GM21528 (cell line): ENCODE measurements around the gene SPIRE2.
A peak's percentile ranks its signal among the peaks of the same experiment; 100 is the strongest.
"Not testable (repeated sequence)": the region's sequence is repeated elsewhere in the genome, so short reads cannot be mapped to it uniquely, and the experiment has no call there.

Experiments used
- ATAC-seq: cut with Tn5 transposase; IDR thresholded peaks from one replicate; pipeline ENCODE4 v1.9.1; 2021; ENCODE audit warnings: mild to moderate bottlenecking, moderate library complexity; ENCODE audit not compliant: unreplicated experiment, low FRiP score

Gene SPIRE2

GRCh38 chr16:89808475-89808874 lies 19.8 kb upstream of the SPIRE2 start:
- ATAC-seq: no peak

DNA sequence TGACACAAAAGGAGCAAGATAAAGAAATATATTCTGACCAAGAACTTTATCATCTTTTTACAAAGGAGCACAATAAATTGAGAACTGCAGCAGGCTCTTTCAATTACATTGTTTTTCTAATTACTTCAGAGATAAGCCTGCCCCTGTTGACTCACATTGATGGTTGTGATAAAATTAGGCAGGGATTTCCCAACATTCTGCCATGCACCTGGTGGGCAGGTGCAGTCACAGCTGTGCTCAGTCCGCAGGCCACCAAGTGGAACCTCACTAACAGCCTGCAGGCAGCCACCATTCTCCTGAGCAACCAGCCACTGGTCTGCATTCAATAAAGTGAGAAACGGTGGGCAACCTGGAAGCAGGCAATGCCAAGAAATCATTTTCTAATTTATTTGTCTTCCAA lies 17.0 kb upstream of the SPIRE2 start:
- no peak for ATAC-seq

DNA sequence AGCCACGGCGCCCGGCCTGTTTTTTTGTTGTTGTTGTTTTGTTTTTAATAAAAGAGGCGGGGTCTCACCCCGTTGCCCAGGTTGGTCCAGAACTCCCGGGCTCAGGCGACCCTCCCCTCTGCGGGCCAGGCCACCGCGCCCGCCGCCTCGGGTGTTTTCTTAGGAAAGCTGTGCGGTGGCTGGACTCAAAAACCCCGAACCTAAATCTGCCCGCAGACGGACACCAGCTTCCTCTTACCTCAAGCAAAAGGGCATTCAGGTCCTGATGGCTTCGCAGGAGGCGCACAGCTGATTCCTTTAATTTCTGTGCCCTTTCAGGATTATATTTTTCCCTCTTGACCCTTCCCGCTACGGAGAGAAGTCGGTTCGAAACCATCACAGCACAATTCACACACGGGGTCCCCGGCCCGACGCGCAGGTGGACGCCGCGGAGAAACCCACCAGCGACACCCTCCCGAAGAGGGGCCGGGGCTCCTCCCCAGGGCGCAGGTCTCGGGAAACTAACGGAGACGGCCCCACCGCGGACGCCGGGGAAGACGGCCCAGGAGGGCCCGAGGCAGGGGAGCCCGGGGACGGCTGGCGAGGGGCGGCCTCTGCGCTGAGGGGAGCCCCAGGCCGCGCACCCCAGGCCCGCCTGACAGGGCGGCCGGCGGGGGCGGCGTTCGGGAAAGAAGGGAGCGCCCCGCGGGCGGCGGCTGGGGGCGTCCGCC lies 12.5 kb upstream of the SPIRE2 start:
- ATAC-seq: peak; percentile 45

DNA sequence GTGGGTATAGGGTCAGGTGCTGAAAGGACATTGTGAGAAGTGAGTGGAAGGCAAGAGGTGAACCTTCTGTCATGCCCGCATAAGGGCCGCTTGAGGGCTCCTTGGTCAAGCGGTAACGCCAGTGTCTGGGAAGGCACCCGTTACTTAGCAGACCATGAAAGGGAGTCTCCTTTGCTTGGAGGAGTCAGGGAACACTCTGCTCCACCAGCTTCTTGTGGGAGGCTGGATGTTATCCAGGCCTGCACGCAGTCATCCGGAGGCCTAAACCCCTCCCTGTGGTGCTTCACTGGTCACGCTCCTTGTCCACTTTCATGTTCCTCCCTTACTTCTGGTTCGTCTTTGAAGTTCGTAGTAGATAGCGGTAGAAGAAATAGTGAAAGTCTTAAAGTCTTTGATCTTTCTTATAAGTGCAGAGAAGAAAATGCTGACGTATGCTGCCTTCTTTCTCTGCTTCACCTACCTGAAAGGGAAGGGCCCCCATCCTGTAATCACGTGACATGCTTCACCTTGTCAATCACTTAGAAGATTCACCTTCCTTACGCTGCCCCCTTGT lies 9.3 kb upstream of the SPIRE2 start:
- ATAC-seq: not testable (repeated sequence)

DNA sequence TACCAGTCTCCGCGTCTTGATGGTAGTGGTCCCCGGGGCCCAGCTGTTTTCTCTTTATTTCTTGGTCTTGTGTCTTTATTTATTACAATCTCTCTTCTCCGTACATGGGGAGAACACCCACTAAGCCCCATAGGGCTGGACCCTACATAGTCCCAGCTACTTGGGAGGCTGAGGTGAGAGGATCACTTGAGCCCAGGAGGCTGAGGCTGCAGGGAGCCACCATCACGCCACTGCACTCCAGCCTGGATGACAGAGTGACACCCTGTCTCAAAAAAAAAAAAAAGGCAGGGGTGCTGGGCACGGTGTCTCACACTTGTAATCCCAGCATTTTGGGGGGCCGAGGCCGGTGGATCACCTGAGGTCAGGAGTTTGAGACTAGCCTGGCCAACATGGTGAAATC lies 8.8 kb upstream of the SPIRE2 start:
- ATAC-seq: not testable (repeated sequence)

GRCh38 chr16:89821438-89822187 lies 6.7 kb upstream of the SPIRE2 start:
- ATAC-seq: no peak

- no peak for ATAC-seq
Measured at GRCh38 chr16:89822188-89823086, 5.8 kb upstream of the SPIRE2 start.

GRCh38 chr16:89823087-89823823 lies 5.0 kb upstream of the SPIRE2 start:
- ATAC-seq: no peak

DNA sequence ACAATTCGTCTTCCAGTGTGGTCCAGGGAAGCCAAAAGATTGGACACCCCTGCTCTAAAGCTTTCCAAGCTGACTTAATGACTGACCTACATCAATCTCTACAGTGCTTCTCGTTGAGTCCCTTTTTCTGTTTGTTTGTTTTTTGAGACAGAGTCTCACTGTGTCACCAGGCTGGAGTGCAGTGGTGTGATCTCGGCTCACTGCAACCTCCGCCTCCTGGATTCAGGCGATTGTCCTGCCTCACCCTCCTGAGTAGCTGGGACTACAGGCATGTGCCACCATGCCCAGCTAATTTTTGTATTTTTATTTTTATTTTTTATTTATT lies 4.5 kb upstream of the SPIRE2 start:
- ATAC-seq: not testable (repeated sequence)

DNA sequence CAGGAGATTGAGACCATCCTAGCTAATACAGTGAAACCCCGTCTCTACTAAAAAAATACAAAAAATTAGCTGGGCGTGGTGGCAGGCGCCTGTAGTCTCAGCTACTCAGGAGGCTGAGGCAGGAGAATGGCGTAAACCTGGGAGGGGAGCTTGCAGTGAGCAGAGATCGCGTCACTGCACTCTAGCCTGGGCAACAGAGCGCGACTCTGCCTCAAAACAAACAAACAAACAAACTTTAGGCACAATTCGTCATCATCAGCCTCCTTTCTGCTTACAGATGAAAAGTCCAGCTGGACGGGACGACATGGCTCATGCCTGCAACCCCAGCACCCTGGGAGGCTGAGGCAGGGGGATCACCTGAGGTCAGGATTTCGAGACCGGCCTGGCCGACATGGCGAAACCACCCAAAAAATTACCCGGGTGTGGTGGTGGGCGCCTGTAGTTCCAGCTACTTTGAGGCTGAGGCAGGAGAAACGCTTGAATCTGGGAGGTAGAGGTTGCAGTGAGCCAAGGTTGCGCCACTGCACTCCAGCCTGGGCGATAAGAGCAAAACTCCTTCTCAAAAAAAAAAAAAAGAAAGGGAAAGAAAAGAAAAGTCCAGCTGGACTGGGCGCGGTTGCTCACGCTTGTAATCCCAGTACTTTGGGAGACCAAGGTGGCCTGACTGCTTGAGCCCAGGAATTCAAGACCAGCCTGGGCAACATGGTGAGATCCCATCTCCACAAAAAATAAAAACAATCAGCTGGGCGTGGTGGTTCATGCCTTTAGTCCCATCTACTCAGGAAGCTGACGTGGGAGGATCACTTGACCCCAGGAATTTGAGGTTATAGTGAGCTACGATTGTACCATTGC lies 1.5 kb upstream of the SPIRE2 start:
- no peak for ATAC-seq

DNA sequence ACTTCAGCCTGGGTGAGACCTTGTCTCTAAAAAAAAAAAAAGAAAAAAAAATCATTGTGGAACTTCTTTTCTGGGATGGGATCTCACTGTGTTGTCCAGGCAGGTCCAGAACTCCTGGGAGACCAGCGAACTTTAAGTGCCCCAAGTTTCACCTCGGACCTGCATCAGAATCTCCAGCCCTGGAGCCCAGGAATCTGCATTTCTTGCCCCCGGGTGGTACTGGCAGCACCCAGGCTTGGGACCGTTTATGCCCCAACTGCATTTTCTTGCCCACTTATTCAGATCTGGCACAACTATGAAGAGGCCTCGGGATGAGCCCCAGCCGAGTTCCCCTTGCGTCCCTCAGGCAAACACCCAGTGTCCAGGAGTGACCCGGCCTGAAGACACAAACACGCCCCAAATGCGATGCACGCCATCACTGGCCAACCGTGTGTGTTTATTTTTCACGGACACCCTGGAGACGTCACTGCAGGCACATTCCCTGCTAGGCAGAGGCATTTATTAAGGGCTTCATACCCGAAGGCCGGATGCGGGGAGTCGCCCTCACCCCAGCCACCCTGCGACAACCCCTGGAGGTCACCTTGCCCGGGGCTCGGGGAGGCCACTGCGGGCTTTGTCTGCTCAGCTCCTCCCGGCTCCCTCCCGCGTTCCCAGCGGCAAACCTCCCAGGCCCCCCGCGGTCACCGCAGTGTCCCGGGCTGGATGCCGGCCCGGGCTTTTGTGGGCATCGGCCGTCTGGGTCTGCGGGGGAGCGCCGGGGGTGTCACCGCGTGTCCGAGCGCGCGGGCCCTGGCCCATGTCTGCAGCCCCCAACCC lies 684 bp upstream of the SPIRE2 start:
- no peak for ATAC-seq

- ATAC-seq: no peak
Measured at GRCh38 chr16:89828870-89829629, 775 bp downstream of the SPIRE2 start.

GRCh38 chr16:89829630-89830437 lies 1.6 kb downstream of the SPIRE2 start:
- ATAC-seq: no peak

GRCh38 chr16:89831810-89832328 lies 3.6 kb downstream of the SPIRE2 start:
- no peak for ATAC-seq

- not testable (repeated sequence) for ATAC-seq
Measured at GRCh38 chr16:89833664-89834363, 5.5 kb downstream of the SPIRE2 start.

- ATAC-seq: not testable (repeated sequence)
Measured at GRCh38 chr16:89834813-89835363, 6.6 kb downstream of the SPIRE2 start.
